ENCODE results near the gene PPP2R5E. TPM values are rescaled to one million over a fixed set of nuclear protein-coding genes. Genes with fewer than 3 reads are reported as not detected.

PPP2R5E gene
- total RNA-seq, 1 experiment from 2014 or later = 45.0 TPM

DNA sequence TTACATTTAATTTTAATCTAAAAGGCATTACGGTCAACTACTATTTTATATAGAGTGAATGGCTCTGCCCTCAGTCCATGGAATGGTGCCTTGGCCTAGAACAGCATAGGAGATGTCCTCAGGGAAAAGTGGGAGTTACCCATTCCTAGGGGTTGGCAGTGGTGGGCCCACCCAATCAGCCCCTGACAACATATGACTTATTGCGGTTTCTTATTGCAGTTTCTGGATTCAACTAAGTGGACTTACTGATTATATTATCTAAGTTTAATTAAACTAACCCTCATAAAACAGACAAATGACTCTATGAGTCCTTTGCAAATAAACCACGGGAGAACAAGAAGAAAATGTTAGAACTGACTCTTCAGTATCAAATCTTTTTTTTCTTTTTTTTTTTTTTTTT is 2.3 kb upstream of the PPP2R5E start:
- ATAC-seq (no peak), DNase-seq (ENCODE audit: low read depth, low spot score) (no peak)
- ChIA-PET RAD21 (ENCODE audit: low non-redundant PET in 1 of 2, low total read pairs in 2 of 2, uncharacterized antibody in 2 of 2, unreplicated experiment in 2 of 2) (no interaction called here), POLR2A (no interaction called here), CTCF (no interaction called here)
- Histone ChIP-seq H3K79me2 (ENCODE audit: insufficient read depth, low read length) (peaks cover 32% of the 10 kb centered on the region), H3K4me3 (replicated peaks in 1 of 2; ENCODE audit: low read depth in 1 of 2, low read length in 2 of 2) (no peak overlapping the region), H3K9ac (ENCODE audit: low read length) (no peak overlapping the region), H3K4me2 (ENCODE audit: low read length) (no peak overlapping the region), H3K9me2 (ENCODE audit: insufficient read depth) (no peaks in the 10 kb centered on the region), H2AFZ (ENCODE audit: low read depth, low read length, poor library complexity, severe bottlenecking) (no peak overlapping the region), H3K27ac (ENCODE audit: low read depth, low read length) (no peak overlapping the region), H3K36me3 (ENCODE audit: control insufficient read depth in 1 of 2, insufficient read depth in 2 of 2, low read length in 2 of 2) (no peaks in the 10 kb centered on the region), H3K27me3 (ENCODE audit: insufficient read depth, low read length) (no peaks in the 10 kb centered on the region), H3K4me1 (ENCODE audit: control insufficient read depth in 1 of 2, insufficient read depth in 2 of 2, low read length in 2 of 2) (peaks cover 4 to 22% of the 10 kb centered on the region in 2 experiments; a peak in 3 of 4 replicates), H4K20me1 (ENCODE audit: insufficient read depth) (no peaks in the 10 kb centered on the region), H3K9me3 (ENCODE audit: control insufficient read depth in 1 of 2, insufficient read depth in 1 of 2, low read depth in 1 of 2, low read length in 2 of 2) (no peaks in the 10 kb centered on the region)
- intact Hi-C loops (cut with micrococcal nuclease) = loop anchor here (10.0 kb wide), 1 partner anchor 229 kb away; no protein-coding TSS in a partner anchor
- TF ChIP-seq, protein P1, sequence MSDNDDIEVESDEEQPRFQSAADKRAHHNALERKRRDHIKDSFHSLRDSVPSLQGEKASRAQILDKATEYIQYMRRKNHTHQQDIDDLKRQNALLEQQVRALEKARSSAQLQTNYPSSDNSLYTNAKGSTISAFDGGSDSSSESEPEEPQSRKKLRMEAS (IDR thresholded peaks at IDR 0.05) = no peak
- TF ChIP-seq TCF7L2 (IDR thresholded peaks at IDR 0.05; ENCODE audit: borderline replicate concordance, extremely low read depth, insufficient read depth, insufficient read length) (no peak), EZH2phosphoT487 (IDR thresholded peaks at IDR 0.05; ENCODE audit: borderline replicate concordance) (no peak), RAD21 (IDR thresholded peaks at IDR 0.05; ENCODE audit: low read depth) (no peak), CBX3 (IDR thresholded peaks at IDR 0.05; ENCODE audit: low read depth) (no peak), EGR1 (IDR thresholded peaks at IDR 0.05; ENCODE audit: low read depth) (no peak)
- TF ChIP-seq, protein P2, sequence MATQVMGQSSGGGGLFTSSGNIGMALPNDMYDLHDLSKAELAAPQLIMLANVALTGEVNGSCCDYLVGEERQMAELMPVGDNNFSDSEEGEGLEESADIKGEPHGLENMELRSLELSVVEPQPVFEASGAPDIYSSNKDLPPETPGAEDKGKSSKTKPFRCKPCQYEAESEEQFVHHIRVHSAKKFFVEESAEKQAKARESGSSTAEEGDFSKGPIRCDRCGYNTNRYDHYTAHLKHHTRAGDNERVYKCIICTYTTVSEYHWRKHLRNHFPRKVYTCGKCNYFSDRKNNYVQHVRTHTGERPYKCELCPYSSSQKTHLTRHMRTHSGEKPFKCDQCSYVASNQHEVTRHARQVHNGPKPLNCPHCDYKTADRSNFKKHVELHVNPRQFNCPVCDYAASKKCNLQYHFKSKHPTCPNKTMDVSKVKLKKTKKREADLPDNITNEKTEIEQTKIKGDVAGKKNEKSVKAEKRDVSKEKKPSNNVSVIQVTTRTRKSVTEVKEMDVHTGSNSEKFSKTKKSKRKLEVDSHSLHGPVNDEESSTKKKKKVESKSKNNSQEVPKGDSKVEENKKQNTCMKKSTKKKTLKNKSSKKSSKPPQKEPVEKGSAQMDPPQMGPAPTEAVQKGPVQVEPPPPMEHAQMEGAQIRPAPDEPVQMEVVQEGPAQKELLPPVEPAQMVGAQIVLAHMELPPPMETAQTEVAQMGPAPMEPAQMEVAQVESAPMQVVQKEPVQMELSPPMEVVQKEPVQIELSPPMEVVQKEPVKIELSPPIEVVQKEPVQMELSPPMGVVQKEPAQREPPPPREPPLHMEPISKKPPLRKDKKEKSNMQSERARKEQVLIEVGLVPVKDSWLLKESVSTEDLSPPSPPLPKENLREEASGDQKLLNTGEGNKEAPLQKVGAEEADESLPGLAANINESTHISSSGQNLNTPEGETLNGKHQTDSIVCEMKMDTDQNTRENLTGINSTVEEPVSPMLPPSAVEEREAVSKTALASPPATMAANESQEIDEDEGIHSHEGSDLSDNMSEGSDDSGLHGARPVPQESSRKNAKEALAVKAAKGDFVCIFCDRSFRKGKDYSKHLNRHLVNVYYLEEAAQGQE (IDR thresholded peaks at IDR 0.05; ENCODE audit: low read depth) = no peak
- no TSS peak for BruUV-seq (replicated peaks)
